SK-N-SH (cell line): ENCODE measurements around the gene ATP2B2.

Experiments
- TF ChIP-seq, protein P1 (sequence below): fragments of 200-600 bp; sonication (generic); IDR thresholded peaks from 2 replicates; pipeline ENCODE4 v1.6.1; 2017; ENCODE audit warnings: antibody characterized with exemption, mild to moderate bottlenecking, moderate library complexity
- TF ChIP-seq, protein P2 (sequence below): fragments of 150-350 bp; IDR thresholded peaks from 2 replicates; pipeline ENCODE4 v1.6.1; 2017; ENCODE audit warnings: antibody characterized with exemption, low read length, low read depth, borderline replicate concordance

- TF ChIP-seq, protein P1, sequence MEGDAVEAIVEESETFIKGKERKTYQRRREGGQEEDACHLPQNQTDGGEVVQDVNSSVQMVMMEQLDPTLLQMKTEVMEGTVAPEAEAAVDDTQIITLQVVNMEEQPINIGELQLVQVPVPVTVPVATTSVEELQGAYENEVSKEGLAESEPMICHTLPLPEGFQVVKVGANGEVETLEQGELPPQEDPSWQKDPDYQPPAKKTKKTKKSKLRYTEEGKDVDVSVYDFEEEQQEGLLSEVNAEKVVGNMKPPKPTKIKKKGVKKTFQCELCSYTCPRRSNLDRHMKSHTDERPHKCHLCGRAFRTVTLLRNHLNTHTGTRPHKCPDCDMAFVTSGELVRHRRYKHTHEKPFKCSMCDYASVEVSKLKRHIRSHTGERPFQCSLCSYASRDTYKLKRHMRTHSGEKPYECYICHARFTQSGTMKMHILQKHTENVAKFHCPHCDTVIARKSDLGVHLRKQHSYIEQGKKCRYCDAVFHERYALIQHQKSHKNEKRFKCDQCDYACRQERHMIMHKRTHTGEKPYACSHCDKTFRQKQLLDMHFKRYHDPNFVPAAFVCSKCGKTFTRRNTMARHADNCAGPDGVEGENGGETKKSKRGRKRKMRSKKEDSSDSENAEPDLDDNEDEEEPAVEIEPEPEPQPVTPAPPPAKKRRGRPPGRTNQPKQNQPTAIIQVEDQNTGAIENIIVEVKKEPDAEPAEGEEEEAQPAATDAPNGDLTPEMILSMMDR, result no peak
- TF ChIP-seq, protein P2, sequence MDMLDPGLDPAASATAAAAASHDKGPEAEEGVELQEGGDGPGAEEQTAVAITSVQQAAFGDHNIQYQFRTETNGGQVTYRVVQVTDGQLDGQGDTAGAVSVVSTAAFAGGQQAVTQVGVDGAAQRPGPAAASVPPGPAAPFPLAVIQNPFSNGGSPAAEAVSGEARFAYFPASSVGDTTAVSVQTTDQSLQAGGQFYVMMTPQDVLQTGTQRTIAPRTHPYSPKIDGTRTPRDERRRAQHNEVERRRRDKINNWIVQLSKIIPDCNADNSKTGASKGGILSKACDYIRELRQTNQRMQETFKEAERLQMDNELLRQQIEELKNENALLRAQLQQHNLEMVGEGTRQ, result no peak
Observed at GRCh38 chr3:10395671-10396070, 109.7 kb downstream of the ATP2B2 start.
